Uterus (tissue), 4 donors: ENCODE data around the gene CIPC. TPM values are rescaled to one million over a fixed set of nuclear protein-coding genes. Genes with fewer than 3 reads are reported as not detected.
A peak's percentile ranks its signal among the peaks of the same experiment; 100 is the strongest.

Experiments used
- DNase-seq, 2 donors: peaks; one replicate each; pipeline ENCODE4 v3.0.0-alpha.2; 2019 to 2020
- H3K27ac ChIP-seq, 2 donors: fragments of 200-600 bp; sonication (generic); 1 replicate in 1 of 2; 2 replicates in 1 of 2; pipeline ENCODE4 v1.5.1; 2016 to 2018
- H3K27me3 ChIP-seq, 2 donors: fragments of 200-600 bp; sonication (generic); one replicate each; pipeline ENCODE4 v1.5.1; 2018 to 2019; ENCODE audit warnings: control low read depth in 1 of 2
- H3K36me3 ChIP-seq, 2 donors: fragments of 200-600 bp; sonication (generic); one replicate each; pipeline ENCODE4 v1.5.1; 2019; ENCODE audit warnings: control low read depth in 1 of 2
- H3K4me1 ChIP-seq, 2 donors: fragments of 200-600 bp; sonication (generic); one replicate each; pipeline ENCODE4 v1.5.1; 2018 to 2019; ENCODE audit warnings: control low read depth in 1 of 2
- H3K4me3 ChIP-seq, 2 donors: fragments of 200-600 bp; sonication (generic); 1 replicate in 1 of 2; 2 replicates in 1 of 2; pipeline ENCODE4 v1.5.1; 2018 to 2019; ENCODE audit warnings: mild to moderate bottlenecking in 1 of 2
- H3K9me3 ChIP-seq, 2 donors: fragments of 200-600 bp; sonication (generic); one replicate each; pipeline ENCODE4 v1.5.1; 2019; ENCODE audit warnings: control low read depth in 1 of 2
- CTCF ChIP-seq, 4 experiments: fragments of 200-600 bp in 2 of 4; fragments of 450-650 bp in 2 of 4; sonication (generic) in 2 of 4; IDR thresholded peaks; one replicate each; pipeline ENCODE4 v1.5.1; 2016 to 2019; ENCODE audit warnings: antibody characterized with exemption in 4 of 4, mild to moderate bottlenecking in 2 of 4, moderate library complexity in 1 of 4
- POLR2A ChIP-seq, 2 donors: fragments of 450-650 bp; IDR thresholded peaks; one replicate each; pipeline ENCODE4 v1.6.1; 2016; ENCODE audit warnings: antibody characterized with exemption in 2 of 2, mild to moderate bottlenecking in 1 of 2, moderate library complexity in 1 of 2
- intact Hi-C: fragments of 100-400 bp; cut with DNase I; formaldehyde crosslinking; loops from one replicate; pipeline ENCODE4 v1.15.1; 2023; ENCODE audit warnings: low total_unique reads
- total RNA-seq, 4 donors: library from RNA; depleted of rRNA in 3 of 4; stranded (reverse); fragments of >200 nt in 3 of 4; gene quantifications; one replicate each; pipeline versions ENCODE4 v1.1.0 to v1.2.4, GENCODE V29; 2014 to 2023
- donor health status: DM: yes; HTN: yes; CAD: no.

The CIPC gene
- total RNA-seq, 4 donors from 2014 or later, result 8.2 to 71.8 (median 28.1) TPM

GRCh38 chr14:77125281-77125801, 27.3 kb downstream of the CIPC start:
- H3K9me3 ChIP-seq, result no peaks in the 10 kb centered on the region
- no peaks in the 10 kb centered on the region for H3K27me3 ChIP-seq
- H3K4me1 ChIP-seq, result peaks cover 0 to 8% of the 10 kb centered on the region in 2 donors
- peak overlapping the region in 1 of 2 donors; percentile 44 for H3K4me3 ChIP-seq
- intact Hi-C loops, result no loop called here
- DNase-seq, result no peak
- TF ChIP-seq CTCF (IDR thresholded peaks at IDR 0.05) (no peak), POLR2A (IDR thresholded peaks at IDR 0.05) (no peak)
- no peaks in the 10 kb centered on the region for H3K36me3 ChIP-seq
- no peak overlapping the region for H3K27ac ChIP-seq

GRCh38 chr14:77125823-77126325, 27.8 kb downstream of the CIPC start:
- H3K4me3 ChIP-seq, result no peak overlapping the region
- TF ChIP-seq POLR2A (IDR thresholded peaks at IDR 0.05) (no peak), CTCF (IDR thresholded peaks at IDR 0.05) (no peak)
- no peak overlapping the region for H3K27ac ChIP-seq
- H3K36me3 ChIP-seq, result no peaks in the 10 kb centered on the region
- H3K4me1 ChIP-seq, result peaks cover 0 to 8% of the 10 kb centered on the region in 2 donors
- no peak for DNase-seq
- intact Hi-C loops, result no loop called here
- no peaks in the 10 kb centered on the region for H3K9me3 ChIP-seq
- H3K27me3 ChIP-seq, result no peaks in the 10 kb centered on the region

GRCh38 chr14:77126461-77126990, 28.5 kb downstream of the CIPC start:
- no peak overlapping the region for H3K4me3 ChIP-seq
- peaks cover 0 to 8% of the 10 kb centered on the region in 2 donors for H3K4me1 ChIP-seq
- TF ChIP-seq CTCF (IDR thresholded peaks at IDR 0.05), result no peak
- TF ChIP-seq POLR2A (IDR thresholded peaks at IDR 0.05), result no peak
- no peaks in the 10 kb centered on the region for H3K36me3 ChIP-seq
- intact Hi-C loops, result no loop called here
- no peaks in the 10 kb centered on the region for H3K9me3 ChIP-seq
- no peak for DNase-seq
- H3K27ac ChIP-seq, result no peak overlapping the region
- H3K27me3 ChIP-seq, result no peaks in the 10 kb centered on the region

GRCh38 chr14:77128414-77128891, 30.4 kb downstream of the CIPC start:
- H3K27me3 ChIP-seq, result no peaks in the 10 kb centered on the region
- DNase-seq, result no peak
- no peaks in the 10 kb centered on the region for H3K9me3 ChIP-seq
- no peak overlapping the region for H3K27ac ChIP-seq
- H3K36me3 ChIP-seq, result no peaks in the 10 kb centered on the region
- TF ChIP-seq POLR2A (IDR thresholded peaks at IDR 0.05) (no peak), CTCF (IDR thresholded peaks at IDR 0.05) (no peak)
- peaks cover 0 to 8% of the 10 kb centered on the region in 2 donors for H3K4me1 ChIP-seq
- no peak overlapping the region for H3K4me3 ChIP-seq
- intact Hi-C loops, result no loop called here

- no peaks in the 10 kb centered on the region for H3K36me3 ChIP-seq
- H3K4me3 ChIP-seq, result no peak overlapping the region
- TF ChIP-seq CTCF (IDR thresholded peaks at IDR 0.05) (no peak), POLR2A (IDR thresholded peaks at IDR 0.05) (no peak)
- intact Hi-C loops, result no loop called here
- H3K27ac ChIP-seq, result no peak overlapping the region
- no peaks in the 10 kb centered on the region for H3K9me3 ChIP-seq
- H3K27me3 ChIP-seq, result no peaks in the 10 kb centered on the region
- DNase-seq, result no peak
- no peaks in the 10 kb centered on the region for H3K4me1 ChIP-seq
These were observed 32.3 kb downstream of the CIPC start for GRCh38 chr14:77130386-77130785.
